Heart right ventricle (tissue), 16 donors: ENCODE data around the gene CYP39A1. TPM values are rescaled to one million over a fixed set of nuclear protein-coding genes. Genes with fewer than 3 reads are reported as not detected.

Source experiments
- ATAC-seq, 8 donors: fragments of 200-7000 bp; cut with Tn5 transposase; one replicate each; pipeline ENCODE4 v1.9.1; 2020; ENCODE audit warnings: mild to moderate bottlenecking in 8 of 8, moderate library complexity in 8 of 8, moderate number of reproducible peaks in 1 of 8
- DNase-seq, 2 donors: peaks; one replicate each; pipeline ENCODE4 v3.0.0-alpha.2; 2020
- H3K27ac ChIP-seq, 10 donors: fragments of 200-600 bp; sonication (generic) in 2 of 10; one replicate each; pipeline versions ENCODE4 v1.5.0 to v1.8.0; 2020 to 2022; ENCODE audit warnings: mild to moderate bottlenecking in 3 of 10
- H3K27me3 ChIP-seq, 7 donors: fragments of 200-600 bp; one replicate each; pipeline ENCODE4 v1.8.0; 2021 to 2022; ENCODE audit warnings: mild to moderate bottlenecking in 2 of 7
- H3K36me3 ChIP-seq, 9 donors: fragments of 200-600 bp; sonication (generic) in 1 of 9; one replicate each; pipeline versions ENCODE4 v1.5.0 to v1.8.0; 2020 to 2022; ENCODE audit warnings: mild to moderate bottlenecking in 2 of 9
- H3K4me1 ChIP-seq, 9 donors: fragments of 200-600 bp; sonication (generic) in 1 of 9; one replicate each; pipeline versions ENCODE4 v1.5.0 to v1.8.0; 2020 to 2022; ENCODE audit warnings: mild to moderate bottlenecking in 4 of 9
- H3K4me3 ChIP-seq, 10 donors: fragments of 200-600 bp; sonication (generic) in 2 of 10; one replicate each; pipeline versions ENCODE4 v1.5.0 to v1.8.0; 2020 to 2022; ENCODE audit warnings: mild to moderate bottlenecking in 7 of 10, moderate library complexity in 2 of 10
- H3K9me3 ChIP-seq, 11 donors: fragments of 200-600 bp in 10 of 11; sonication (generic) in 2 of 11; one replicate each; pipeline versions ENCODE4 v1.5.0 to v1.8.0; 2013 to 2022; ENCODE audit warnings: mild to moderate bottlenecking in 2 of 11, control low read depth in 1 of 11, moderate library complexity in 1 of 11
- CTCF ChIP-seq, 9 donors: fragments of 200-600 bp; sonication (generic) in 2 of 9; IDR thresholded peaks; one replicate each; pipeline versions ENCODE4 v1.5.0 to v1.8.0; 2021 to 2022; ENCODE audit warnings: antibody characterized with exemption in 9 of 9, mild to moderate bottlenecking in 5 of 9, moderate library complexity in 1 of 9
- WGBS, 2 donors: extraction: QIAGEN DNeasy Blood & Tissue Kit; methylation state at CpG; one replicate each; pipeline ENCODE4 v1.1.7; 2013; ENCODE audit warnings: inconsistent platforms in 1 of 2; 5-methylcytosine and 5-hydroxymethylcytosine counted together
- intact Hi-C, 10 donors: fragments of 100-400 bp; cut with DNase I; formaldehyde crosslinking; loops; one replicate each; pipeline versions ENCODE4 v1.11.1 to v1.14.2; 2022
- polyA plus RNA-seq, 2 donors: library from polyadenylated mRNA; stranded (reverse); fragments of 200-250 nt; gene quantifications; one replicate each; pipeline ENCODE4 v1.2.3, GENCODE V29; 2013
- total RNA-seq, 10 donors: library from RNA; stranded (reverse); fragmentation: NEBNext Ultra II Directional in 3 of 10; extraction: Animal tissue kit (Norgen Biotek cat#: 25700) in 3 of 10; gene quantifications; one replicate each; pipeline versions ENCODE4 v1.2.1 to v1.2.4, GENCODE V29; 2021 to 2023
- donor health status: Arrhythmogenic right ventricular cardiomyopathy.
- donor health status: ischemic (EF 13 %, LVEDD 7.1; RV severe dilation, severe dysfunction).
- donor health status: healthy with polysubstance abuse.
- donor health status: DM: no; HTN: yes; CAD: no.
- donor health status: DM: no; HTN: no; CAD: no.
- donor health status: ischemic (EF 25% LVEDD 6.9; RV normal size, moderate dysfunction).
- donor health status: ischemic (EF 25% LVEDD 5.7; RV mildly dilated, moderate dysfunction).
- donor health status: healthy.
- donor health status: DM: yes; HTN: yes; CAD: no.
- donor health status: Ischemic cardiomyopathy.
- donor health status: ischemic (EF 35%, LVEDD 5.7; RV mildly dilated, moderate dysfunction).
- donor health status: nonischemic (EF 11% LVEDD 7.7; RV severe dilation, severe dysfunction).
- donor health status: DM: yes; HTN: yes; CAD: no.
- donor health status: PGD.
- donor health status: ischemic (EF 29% LVEDD 5.4; RV normal size, mild dysfunction).
- donor health status: nonischemic (EF 23%, LVEDD 6.1; RV moderate dilation, normal function).

CYP39A1 gene
- total and polyA plus RNA-seq, 12 donors = 2.9 to 7.5 (median 4.5) TPM

GRCh38 chr6:46635462-46635861, 17.2 kb downstream of the CYP39A1 start:
- no peaks in the 10 kb centered on the region for H3K9me3 ChIP-seq
- no peak overlapping the region for H3K27ac ChIP-seq
- peaks cover 0 to 5% (median 0%) of the 10 kb centered on the region in 9 donors for H3K36me3 ChIP-seq
- H3K4me3 ChIP-seq = no peak overlapping the region
- H3K27me3 ChIP-seq = no peaks in the 10 kb centered on the region
- ATAC-seq (no peak), DNase-seq (no peak)
- intact Hi-C loops = loop anchor here in 2 of 10 donors (10.0 kb wide), 3 partner anchors 411 to 541 kb away; no protein-coding TSS in a partner anchor
- WGBS, 2 donors = 94 to 96% methylated on average over 6 of the region's 6 CpGs
- TF ChIP-seq CTCF (IDR thresholded peaks at IDR 0.05) = no peak
- peaks cover 0 to 6% (median 0%) of the 10 kb centered on the region in 9 donors for H3K4me1 ChIP-seq

GRCh38 chr6:46632053-46632452, 20.6 kb downstream of the CYP39A1 start:
- WGBS, 2 donors = 96 to 100% methylated on average over 1 of the region's 1 CpG

GRCh38 chr6:46629691-46630090, 22.9 kb downstream of the CYP39A1 start:
- Histone ChIP-seq H3K4me1 (peaks cover 0 to 18% (median 8%) of the 10 kb centered on the region in 9 donors), H3K4me3 (no peak overlapping the region), H3K9me3 (no peaks in the 10 kb centered on the region), H3K36me3 (no peaks in the 10 kb centered on the region), H3K27me3 (no peaks in the 10 kb centered on the region), H3K27ac (peak overlapping the region in 1 of 10 donors; percentile 12)
- DNase-seq (no peak), ATAC-seq (no peak)
- TF ChIP-seq CTCF (IDR thresholded peaks at IDR 0.05) = no peak
- 79 to 85% methylated on average over 7 of the region's 7 CpGs for WGBS, 2 donors
- intact Hi-C loops = loop anchor here in 9 of 10 donors (5.0 to 10.0 kb wide), 9 partner anchors 135 to 1258 kb away; partner anchors contain the start of gene RCAN2 (in 5 of the 9)

More at GRCh38 chr6:46632053-46632452, 20.6 kb downstream of the CYP39A1 start:
- H3K27ac ChIP-seq = no peak overlapping the region
- intact Hi-C loops = loop anchor here in 2 of 10 donors (10.0 kb wide), 3 partner anchors 407 to 537 kb away; no protein-coding TSS in a partner anchor
- no peak overlapping the region for H3K4me3 ChIP-seq
- no peaks in the 10 kb centered on the region for H3K9me3 ChIP-seq
- H3K27me3 ChIP-seq = no peaks in the 10 kb centered on the region
- DNase-seq (no peak), ATAC-seq (no peak)
- H3K36me3 ChIP-seq = peaks cover 0 to 5% (median 0%) of the 10 kb centered on the region in 9 donors
- peaks cover 0 to 12% (median 0%) of the 10 kb centered on the region in 9 donors for H3K4me1 ChIP-seq
- TF ChIP-seq CTCF (IDR thresholded peaks at IDR 0.05) = no peak

- H3K9me3 ChIP-seq = no peaks in the 10 kb centered on the region
- ATAC-seq = peak in 2 of 8 donors; percentile 13 to 42
- no peak for DNase-seq
- peaks cover 0 to 18% (median 8%) of the 10 kb centered on the region in 9 donors for H3K4me1 ChIP-seq
- no peaks in the 10 kb centered on the region for H3K36me3 ChIP-seq
- no peak overlapping the region for H3K4me3 ChIP-seq
- peak overlapping the region in 3 of 10 donors; percentile 4 to 17 (median 12) for H3K27ac ChIP-seq
- WGBS, 2 donors = 65 to 67% methylated on average over 3 of the region's 3 CpGs
- no peaks in the 10 kb centered on the region for H3K27me3 ChIP-seq
- intact Hi-C loops = loop anchor here in 9 of 10 donors (5.0 to 10.0 kb wide), 8 partner anchors 134 to 1258 kb away; partner anchors contain the start of gene RCAN2 (in 5 of the 9)
- no peak for TF ChIP-seq CTCF (IDR thresholded peaks at IDR 0.05)
These were observed 23.6 kb downstream of the CYP39A1 start for GRCh38 chr6:46628976-46629375.
